Progenitor cell of endocrine pancreas (in vitro differentiated cells): ENCODE measurements around the gene ADO. TPM values are rescaled to one million over a fixed set of nuclear protein-coding genes. Genes with fewer than 3 reads are reported as not detected.

Experiments
- DNase-seq: peaks from one replicate; pipeline ENCODE4 v3.0.0; 2021; ENCODE audit warnings: low spot score; ENCODE audit not compliant: unreplicated experiment
- H3K27ac Mint-ChIP-seq: 2 replicates; pipeline ENCODE4 v1.8.0; 2021; ENCODE audit warnings: mild to moderate bottlenecking, moderate library complexity, mixed read lengths
- H3K27me3 Mint-ChIP-seq: 2 replicates; pipeline ENCODE4 v1.8.0; 2021; ENCODE audit warnings: mixed read lengths
- H3K36me3 Mint-ChIP-seq: 2 replicates; pipeline ENCODE4 v1.8.0; 2022; ENCODE audit warnings: mixed read lengths; ENCODE audit not compliant: insufficient read depth
- H3K4me1 Mint-ChIP-seq: 2 replicates; pipeline ENCODE4 v1.8.0; 2021; ENCODE audit warnings: low read depth, mixed read lengths
- H3K4me3 Mint-ChIP-seq: 2 replicates; pipeline ENCODE4 v1.8.0; 2021; ENCODE audit warnings: low read depth, mild to moderate bottlenecking, moderate library complexity, mixed read lengths
- H3K9me3 Mint-ChIP-seq: 2 replicates; pipeline ENCODE4 v1.8.0; 2021; ENCODE audit warnings: low read depth, mixed read lengths
- total RNA-seq: library from RNA; stranded (reverse); gene quantifications from 2 replicates; pipeline ENCODE4 v1.2.1, GENCODE V29; 2021
- TF ChIP-seq, protein P1 (sequence below): fragments of 200-600 bp; sonication (generic); IDR thresholded peaks from one replicate; pipeline ENCODE4 v1.5.0; 2021; ENCODE audit warnings: antibody characterized with exemption, mild to moderate bottlenecking; ENCODE audit not compliant: unreplicated experiment

The ADO gene
- total RNA-seq, 1 donor from 2014 or later: 22.9 TPM

DNA sequence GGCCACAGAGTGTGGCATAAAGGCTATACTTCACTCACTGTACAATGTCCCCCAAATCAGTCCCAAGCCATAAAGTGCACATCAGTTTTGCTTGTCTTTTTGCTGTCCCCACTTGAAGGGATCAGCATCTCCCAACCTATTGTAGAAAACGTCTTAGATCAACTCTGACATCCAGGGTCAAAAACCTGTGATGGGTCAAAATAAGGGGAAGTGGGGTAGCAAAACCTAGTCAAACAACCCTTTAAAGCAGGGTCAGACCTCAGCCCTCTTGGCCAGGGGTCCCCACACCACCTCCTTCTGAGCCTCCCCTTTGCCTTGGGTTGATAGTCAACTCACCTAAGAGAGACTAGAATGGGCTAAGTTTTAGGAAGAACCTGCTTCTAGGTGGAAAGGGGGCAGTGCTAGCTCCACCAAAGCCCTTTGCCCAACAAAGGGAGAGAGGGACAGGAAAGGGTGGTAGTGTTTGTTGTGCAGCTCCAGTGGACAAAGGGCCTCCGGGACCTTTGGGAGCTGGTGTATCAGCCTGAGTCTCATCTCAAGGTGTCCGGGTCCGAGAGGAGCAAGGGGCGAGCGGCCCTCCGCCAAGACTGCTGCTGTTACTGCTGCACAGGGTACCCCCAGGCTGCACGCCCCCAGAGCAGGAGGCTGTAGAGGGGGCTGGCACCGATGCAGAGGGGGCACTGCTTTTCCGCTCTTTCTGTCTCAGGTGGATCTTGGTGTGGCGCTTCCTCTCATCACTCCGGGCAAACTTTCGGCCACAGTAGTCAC, 8.3 kb downstream of the ADO start:
- TF ChIP-seq, protein P1, sequence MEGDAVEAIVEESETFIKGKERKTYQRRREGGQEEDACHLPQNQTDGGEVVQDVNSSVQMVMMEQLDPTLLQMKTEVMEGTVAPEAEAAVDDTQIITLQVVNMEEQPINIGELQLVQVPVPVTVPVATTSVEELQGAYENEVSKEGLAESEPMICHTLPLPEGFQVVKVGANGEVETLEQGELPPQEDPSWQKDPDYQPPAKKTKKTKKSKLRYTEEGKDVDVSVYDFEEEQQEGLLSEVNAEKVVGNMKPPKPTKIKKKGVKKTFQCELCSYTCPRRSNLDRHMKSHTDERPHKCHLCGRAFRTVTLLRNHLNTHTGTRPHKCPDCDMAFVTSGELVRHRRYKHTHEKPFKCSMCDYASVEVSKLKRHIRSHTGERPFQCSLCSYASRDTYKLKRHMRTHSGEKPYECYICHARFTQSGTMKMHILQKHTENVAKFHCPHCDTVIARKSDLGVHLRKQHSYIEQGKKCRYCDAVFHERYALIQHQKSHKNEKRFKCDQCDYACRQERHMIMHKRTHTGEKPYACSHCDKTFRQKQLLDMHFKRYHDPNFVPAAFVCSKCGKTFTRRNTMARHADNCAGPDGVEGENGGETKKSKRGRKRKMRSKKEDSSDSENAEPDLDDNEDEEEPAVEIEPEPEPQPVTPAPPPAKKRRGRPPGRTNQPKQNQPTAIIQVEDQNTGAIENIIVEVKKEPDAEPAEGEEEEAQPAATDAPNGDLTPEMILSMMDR: no peak
- peaks cover 64% of the 10 kb centered on the region for H3K27me3 Mint-ChIP-seq
- H3K27ac Mint-ChIP-seq: no peak overlapping the region
- peaks cover 24% of the 10 kb centered on the region for H3K4me1 Mint-ChIP-seq
- H3K4me3 Mint-ChIP-seq: no peak overlapping the region
- DNase-seq: no peak
- H3K9me3 Mint-ChIP-seq: no peaks in the 10 kb centered on the region
- no peaks in the 10 kb centered on the region for H3K36me3 Mint-ChIP-seq

DNA sequence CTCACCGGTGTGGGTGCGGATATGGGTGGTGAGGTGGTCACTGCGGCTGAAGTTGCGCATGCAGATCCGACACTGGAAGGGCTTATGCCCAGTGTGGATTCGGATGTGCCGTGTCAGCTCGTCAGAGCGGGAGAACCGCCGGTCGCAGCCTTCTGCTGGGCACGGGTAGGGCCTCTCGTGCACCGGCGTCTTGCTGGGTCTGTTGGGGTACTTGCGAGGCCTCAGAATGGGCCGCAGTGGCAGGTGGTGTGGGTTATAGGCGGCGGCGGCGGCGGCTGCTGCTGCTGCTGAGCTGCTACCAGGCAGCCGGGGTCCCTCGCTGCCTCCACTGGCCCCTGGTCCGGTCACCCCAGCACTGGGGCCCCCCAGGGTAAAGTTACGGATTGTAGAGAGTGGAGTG, 8.9 kb downstream of the ADO start:
- TF ChIP-seq, protein P1: no peak
- Mint-ChIP-seq H3K4me3 (no peak overlapping the region), H3K9me3 (no peaks in the 10 kb centered on the region), H3K36me3 (no peaks in the 10 kb centered on the region), H3K4me1 (peaks cover 22% of the 10 kb centered on the region), H3K27me3 (peaks cover 68% of the 10 kb centered on the region), H3K27ac (no peak overlapping the region)
- DNase-seq: no peak

DNA sequence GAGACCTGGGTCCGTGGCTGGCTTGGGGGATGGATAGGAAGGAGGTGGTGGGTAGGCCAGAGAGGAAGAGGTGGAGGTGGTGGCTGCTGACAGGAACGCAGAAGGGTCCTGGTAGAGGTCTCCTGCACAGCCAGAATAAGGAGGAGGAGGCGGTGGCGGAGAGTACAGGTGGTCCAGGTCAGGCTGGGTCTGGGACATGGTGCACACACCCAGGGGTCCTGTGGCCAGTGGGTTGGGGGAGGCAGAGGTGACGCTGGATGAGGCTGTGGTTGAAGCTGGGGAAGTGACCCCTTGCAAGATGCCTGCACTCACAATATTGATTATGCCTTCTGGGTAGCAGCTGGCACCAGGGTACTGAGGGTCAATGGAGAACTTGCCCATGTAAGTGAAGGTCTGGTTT, 9.5 kb downstream of the ADO start:
- Mint-ChIP-seq H3K4me1 (peaks cover 19% of the 10 kb centered on the region), H3K36me3 (no peaks in the 10 kb centered on the region), H3K9me3 (no peaks in the 10 kb centered on the region), H3K27me3 (peaks cover 70% of the 10 kb centered on the region), H3K4me3 (peak overlapping the region; percentile 61), H3K27ac (no peak overlapping the region)
- TF ChIP-seq, protein P1: no peak
- no peak for DNase-seq

DNA sequence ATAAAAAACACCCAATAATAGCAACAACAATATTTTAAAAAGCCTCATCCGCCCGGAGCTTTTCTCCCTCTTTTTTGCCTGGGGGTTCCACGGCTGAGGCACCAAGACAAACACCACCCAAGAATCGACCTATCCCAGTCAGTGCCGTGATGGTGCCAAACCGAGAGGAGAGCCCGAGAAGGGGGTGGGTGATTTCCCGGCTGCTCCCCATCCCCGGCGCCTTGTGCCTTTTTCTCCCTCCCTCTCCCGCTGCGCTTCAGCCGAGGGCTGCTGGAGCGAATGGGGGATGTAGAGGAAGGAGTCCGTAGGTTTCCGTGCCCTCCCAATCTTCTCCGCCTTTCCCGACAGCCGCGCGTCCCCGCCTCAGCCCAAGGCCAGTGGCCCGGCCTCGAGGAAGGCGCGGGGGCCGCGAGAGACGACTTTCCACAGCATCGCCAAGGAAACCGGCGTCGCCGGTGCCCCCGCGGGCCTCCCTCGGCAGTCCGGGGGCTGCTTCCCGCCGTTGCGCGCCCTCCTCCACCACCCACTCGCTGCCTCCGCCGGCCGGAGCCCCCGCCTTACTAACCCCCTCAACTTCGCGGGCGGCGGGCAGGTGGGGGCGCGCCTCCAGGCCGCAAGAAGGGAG, 10.3 kb downstream of the ADO start:
- H3K27ac Mint-ChIP-seq: no peak overlapping the region

DNA sequence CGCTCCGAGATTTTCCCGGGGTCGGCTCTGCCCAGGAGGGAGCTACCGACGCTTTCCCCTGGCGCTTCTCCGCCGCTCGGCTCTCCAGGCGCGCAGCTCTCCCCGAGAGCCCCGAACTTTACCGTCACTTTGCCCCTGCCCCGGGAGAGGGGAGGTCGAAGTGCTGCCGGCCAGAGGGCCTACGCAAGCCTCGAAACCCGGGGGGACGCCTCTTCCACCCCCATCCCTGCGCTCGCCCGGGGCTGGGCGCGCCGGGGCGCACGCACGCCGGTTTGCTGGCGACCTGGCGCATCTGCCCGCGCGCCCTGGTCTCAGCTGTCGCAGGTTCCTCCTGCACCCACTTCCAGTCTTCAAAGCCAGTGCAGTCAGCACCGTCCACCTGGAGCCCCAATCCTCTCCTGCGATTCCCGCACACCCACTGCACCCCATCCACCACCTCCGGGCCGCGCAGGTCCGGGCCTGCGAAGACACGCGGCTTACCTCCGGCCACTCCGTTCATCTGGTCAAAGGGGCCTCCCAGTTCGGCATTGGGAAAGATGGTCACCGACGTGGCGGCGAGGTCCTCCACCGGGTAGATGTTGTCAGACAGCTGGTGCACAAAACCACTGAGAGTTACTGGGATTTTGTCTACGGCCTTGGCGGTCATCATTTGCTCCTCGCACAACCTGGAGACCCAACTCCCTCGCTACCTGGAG, 11.0 kb downstream of the ADO start:
- TF ChIP-seq, protein P1: no peak
- H3K27ac Mint-ChIP-seq: peak overlapping the region; percentile 95
- H3K4me1 Mint-ChIP-seq: peaks cover 19% of the 10 kb centered on the region
- H3K27me3 Mint-ChIP-seq: peaks cover 85% of the 10 kb centered on the region
- H3K4me3 Mint-ChIP-seq: peak overlapping the region; percentile 90
- no peaks in the 10 kb centered on the region for H3K9me3 Mint-ChIP-seq
- no peaks in the 10 kb centered on the region for H3K36me3 Mint-ChIP-seq
- DNase-seq: peak; percentile 15

More for the DNA sequence above, 10.3 kb downstream of the ADO start:
- no peaks in the 10 kb centered on the region for H3K9me3 Mint-ChIP-seq
- DNase-seq: no peak
- peaks cover 79% of the 10 kb centered on the region for H3K27me3 Mint-ChIP-seq
- no peaks in the 10 kb centered on the region for H3K36me3 Mint-ChIP-seq
- TF ChIP-seq, protein P1: no peak
- peaks cover 19% of the 10 kb centered on the region for H3K4me1 Mint-ChIP-seq
- H3K4me3 Mint-ChIP-seq: peak overlapping the region; percentile 90
